GM12865 (cell line): ENCODE results near the gene FAM47C.
"Not testable (repeated sequence)": the region's sequence is repeated elsewhere in the genome, so short reads cannot be mapped to it uniquely, and the experiment has no call there.

Experiments
- DNase-seq: peaks from one replicate; pipeline ENCODE4 v3.0.0; 2010; ENCODE audit warnings: low read depth
- H3K4me3 ChIP-seq: 2 replicates; pipeline ENCODE4 v1.5.1; 2011; ENCODE audit warnings: mild to moderate bottlenecking, low read depth, low read length, control low read depth
- TF ChIP-seq, protein P1 (sequence below): IDR thresholded peaks from 2 replicates; pipeline ENCODE4 v1.5.1; 2011; ENCODE audit warnings: low read length, control low read depth, low read depth, inconsistent platforms; ENCODE audit not compliant: insufficient read depth; ENCODE audit errors: missing control alignments

FAM47C gene

DNA sequence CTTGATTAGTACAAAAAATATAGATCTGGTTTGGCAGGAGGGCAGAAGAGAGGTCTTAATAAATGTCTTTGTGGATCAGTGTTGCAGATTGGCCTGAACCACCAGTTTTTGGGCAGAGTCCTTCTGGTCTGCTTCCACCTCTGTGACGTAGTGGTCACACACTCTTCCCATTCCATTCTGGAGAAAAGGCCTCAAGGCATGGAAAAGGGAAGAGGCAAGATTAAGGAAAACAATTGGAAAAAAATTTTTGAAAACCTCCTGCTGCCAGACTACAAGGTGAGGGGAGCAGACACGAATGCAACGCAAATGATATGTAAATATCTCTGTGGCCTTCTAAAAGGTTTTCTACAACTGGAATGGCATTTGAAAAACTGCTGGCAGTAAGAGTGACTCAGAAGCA, 24.3 kb upstream of the FAM47C start:
- no peak for DNase-seq

DNA sequence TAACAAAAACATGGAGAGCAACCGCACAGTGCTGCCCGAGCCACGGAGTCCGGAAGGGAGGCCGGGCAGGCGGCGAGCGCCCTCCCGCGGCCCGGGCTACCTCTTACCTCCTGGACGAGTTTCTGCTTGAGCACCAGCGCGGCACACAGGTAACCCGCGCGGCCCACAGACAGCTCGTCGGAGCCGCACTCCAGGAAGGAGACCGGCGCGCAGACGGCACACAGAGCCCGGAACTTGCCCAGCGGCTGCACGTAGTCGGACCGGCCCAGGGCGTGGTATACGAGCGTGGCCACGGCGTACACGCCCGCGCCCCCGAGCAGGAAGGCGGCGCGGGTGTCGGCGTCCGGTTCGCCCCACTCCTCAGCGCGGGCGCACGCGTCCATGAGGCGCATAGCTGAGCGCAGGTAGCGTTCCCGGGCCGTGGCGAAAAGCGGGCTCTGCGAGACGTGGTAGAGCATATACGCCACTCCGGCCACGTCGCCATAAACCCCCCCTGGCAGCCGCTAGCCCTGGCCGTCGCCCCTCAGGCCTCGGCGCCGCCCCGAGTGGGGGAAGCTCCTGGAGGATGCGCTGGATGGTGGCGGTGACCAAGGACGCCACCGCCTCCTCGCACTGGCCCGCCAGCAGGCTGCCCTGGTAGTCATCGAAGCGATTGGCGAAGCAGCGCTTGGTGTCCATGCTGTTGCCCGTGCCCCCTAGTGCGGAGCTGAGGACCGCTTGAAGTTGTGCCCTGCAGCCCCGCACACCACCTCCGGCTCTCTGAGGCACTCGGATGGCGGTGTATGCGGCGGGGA, 22.6 kb upstream of the FAM47C start:
- DNase-seq, result not testable (repeated sequence)

More for the DNA sequence above, 24.3 kb upstream of the FAM47C start:
- TF ChIP-seq, protein P1, sequence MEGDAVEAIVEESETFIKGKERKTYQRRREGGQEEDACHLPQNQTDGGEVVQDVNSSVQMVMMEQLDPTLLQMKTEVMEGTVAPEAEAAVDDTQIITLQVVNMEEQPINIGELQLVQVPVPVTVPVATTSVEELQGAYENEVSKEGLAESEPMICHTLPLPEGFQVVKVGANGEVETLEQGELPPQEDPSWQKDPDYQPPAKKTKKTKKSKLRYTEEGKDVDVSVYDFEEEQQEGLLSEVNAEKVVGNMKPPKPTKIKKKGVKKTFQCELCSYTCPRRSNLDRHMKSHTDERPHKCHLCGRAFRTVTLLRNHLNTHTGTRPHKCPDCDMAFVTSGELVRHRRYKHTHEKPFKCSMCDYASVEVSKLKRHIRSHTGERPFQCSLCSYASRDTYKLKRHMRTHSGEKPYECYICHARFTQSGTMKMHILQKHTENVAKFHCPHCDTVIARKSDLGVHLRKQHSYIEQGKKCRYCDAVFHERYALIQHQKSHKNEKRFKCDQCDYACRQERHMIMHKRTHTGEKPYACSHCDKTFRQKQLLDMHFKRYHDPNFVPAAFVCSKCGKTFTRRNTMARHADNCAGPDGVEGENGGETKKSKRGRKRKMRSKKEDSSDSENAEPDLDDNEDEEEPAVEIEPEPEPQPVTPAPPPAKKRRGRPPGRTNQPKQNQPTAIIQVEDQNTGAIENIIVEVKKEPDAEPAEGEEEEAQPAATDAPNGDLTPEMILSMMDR, result no peak
- H3K4me3 ChIP-seq, result no peak overlapping the region

DNA sequence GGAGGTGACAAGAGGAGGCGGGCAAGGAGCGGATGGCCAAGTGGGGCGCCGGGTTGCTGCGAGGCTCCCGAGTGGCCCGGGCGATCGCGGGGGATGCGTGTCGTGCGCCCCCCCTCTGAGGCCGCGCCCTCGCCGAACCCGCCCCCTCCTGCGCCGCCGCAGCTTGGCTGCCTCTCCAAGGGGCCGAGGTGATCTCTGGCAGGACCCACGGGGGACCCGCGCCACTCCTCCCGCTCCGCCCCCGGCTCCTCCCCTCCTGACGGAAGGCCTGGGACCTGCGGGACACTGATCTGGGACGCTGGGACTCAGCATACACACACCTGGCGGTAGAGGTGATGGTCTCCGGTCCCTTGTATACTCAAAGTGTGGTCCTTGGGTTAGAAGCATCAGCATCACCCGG, 21.9 kb upstream of the FAM47C start:
- H3K4me3 ChIP-seq, result no peak overlapping the region
- DNase-seq, result no peak
- TF ChIP-seq, protein P1, result no peak

More for the DNA sequence above, 22.6 kb upstream of the FAM47C start:
- not testable (repeated sequence) for H3K4me3 ChIP-seq

DNA sequence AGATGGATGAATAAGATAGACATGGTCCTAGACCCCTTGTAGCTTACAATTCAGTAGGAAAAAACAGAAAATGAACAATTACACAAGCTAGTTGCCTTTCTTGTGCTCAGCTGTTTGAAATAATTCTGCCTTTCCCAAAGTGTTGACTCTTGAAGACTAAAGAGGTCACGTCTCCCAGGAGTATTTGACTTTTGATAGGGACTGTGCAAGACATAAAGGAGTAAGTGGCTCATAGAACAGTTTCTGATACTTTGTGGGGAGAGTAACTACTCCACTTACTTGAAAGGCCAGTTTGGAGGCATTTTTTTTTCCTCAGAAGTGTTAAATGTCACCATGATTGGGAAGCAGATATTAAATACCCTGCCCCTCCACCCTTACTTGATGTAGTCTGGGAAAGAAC, 21.0 kb upstream of the FAM47C start:
- H3K4me3 ChIP-seq, DNase-seq: not testable (repeated sequence)

DNA sequence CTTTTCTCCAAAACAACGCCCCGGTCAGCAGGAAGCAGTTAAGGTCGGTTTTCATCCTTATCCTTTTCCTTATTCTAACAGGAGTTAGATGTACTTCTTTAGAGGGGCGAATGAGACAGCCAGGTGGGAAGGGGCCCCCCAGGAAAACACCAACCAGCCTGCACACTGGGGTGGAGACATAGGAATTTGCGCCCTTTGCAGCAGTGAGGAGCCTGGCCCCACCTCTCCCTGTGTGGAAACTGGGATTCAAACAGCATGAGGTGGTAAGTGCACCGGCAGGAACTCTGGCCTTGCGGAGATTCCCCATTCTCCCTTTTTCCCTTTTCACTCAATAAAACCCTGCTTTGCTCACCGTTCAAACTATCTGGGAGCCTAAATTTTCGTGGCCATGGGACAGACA, 8.0 kb upstream of the FAM47C start:
- TF ChIP-seq, protein P1, result no peak
- no peak overlapping the region for H3K4me3 ChIP-seq
- DNase-seq, result no peak

DNA sequence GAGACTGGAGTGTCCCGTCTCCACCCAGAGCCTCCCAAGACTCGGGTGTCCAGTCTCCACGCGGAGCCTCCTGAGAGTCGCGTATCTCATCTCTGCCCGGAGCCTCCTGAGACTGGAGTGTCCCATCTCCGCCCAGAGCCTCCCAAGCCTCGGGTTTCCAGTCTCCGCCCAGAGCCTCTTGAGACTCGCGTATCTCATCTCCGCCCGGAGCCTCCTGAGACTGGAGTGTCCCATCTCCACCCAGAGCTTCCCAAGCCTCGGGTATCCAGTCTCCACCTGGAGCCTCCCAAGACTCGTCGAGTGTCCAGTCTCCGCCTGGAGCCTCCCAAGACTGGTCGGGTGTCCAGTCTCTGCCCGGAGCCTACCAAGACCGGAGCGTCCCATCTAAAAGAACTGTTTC, 2.3 kb downstream of the FAM47C start:
- H3K4me3 ChIP-seq, result no peak overlapping the region
- TF ChIP-seq, protein P1, result no peak
- DNase-seq, result no peak

DNA sequence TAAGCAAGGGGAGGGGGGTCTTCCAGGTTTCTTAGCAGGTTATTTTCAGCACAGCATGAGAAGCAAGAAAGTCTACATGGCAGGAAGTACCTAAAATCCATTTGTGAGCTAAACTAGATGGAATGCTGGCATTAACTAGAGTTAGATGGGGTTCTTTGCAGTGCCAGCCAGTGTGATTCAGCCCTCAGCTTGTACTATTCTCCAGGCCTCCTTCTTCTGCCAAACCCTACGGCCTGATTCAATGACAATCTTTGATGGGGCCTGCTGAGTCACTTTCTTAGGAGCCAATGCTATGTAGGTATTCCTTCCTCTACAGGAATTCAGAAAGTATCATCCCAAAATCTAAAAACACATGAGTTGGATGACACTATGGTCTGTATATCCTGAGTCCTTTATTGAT, 26.1 kb downstream of the FAM47C start:
- H3K4me3 ChIP-seq, DNase-seq: not testable (repeated sequence)

DNA sequence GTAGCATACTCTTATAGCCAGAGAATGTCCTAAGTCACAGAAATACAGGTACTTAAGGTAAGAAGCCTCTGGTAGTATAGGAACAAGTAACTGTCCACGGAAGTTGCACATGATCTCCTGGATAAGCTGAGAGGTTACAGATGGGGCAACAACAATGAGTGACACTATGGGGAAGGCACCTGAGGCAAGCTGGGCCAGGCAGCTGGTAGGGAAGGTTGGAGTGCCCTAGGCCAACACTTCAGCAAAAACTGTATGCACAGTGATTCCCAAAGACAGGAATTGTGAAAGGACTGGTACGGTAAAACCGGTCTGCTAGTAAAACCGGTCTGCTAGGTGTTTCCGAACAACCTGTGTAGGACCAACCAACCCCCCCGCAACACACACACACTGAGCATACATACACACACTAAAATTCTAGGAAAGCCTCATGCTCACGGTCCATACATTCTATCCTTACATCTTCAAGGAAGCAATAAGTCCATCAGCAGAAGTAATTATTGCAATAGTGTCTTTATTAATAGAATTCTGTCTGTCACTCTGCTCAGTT, 28.6 kb downstream of the FAM47C start:
- not testable (repeated sequence) for DNase-seq, H3K4me3 ChIP-seq

DNA sequence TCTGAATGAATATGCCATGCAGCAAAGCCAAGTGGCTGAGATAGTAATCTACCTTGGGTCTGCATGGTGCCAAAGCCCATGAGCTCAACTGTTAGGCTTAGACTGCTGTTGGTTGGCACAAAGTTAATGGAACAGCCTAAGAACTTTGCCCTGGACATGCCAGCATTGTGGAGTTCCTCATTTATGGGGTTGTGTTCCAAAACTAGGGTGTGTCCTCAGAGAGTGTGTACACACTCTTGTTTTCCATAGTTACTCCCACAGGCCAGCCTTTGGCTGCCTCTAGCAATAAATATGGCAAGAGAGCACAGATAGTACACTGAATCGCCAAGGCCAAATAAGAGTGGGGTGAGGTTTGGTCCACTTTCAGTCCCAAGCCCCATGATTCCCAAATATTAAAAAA, 30.6 kb downstream of the FAM47C start:
- not testable (repeated sequence) for DNase-seq, H3K4me3 ChIP-seq

DNA sequence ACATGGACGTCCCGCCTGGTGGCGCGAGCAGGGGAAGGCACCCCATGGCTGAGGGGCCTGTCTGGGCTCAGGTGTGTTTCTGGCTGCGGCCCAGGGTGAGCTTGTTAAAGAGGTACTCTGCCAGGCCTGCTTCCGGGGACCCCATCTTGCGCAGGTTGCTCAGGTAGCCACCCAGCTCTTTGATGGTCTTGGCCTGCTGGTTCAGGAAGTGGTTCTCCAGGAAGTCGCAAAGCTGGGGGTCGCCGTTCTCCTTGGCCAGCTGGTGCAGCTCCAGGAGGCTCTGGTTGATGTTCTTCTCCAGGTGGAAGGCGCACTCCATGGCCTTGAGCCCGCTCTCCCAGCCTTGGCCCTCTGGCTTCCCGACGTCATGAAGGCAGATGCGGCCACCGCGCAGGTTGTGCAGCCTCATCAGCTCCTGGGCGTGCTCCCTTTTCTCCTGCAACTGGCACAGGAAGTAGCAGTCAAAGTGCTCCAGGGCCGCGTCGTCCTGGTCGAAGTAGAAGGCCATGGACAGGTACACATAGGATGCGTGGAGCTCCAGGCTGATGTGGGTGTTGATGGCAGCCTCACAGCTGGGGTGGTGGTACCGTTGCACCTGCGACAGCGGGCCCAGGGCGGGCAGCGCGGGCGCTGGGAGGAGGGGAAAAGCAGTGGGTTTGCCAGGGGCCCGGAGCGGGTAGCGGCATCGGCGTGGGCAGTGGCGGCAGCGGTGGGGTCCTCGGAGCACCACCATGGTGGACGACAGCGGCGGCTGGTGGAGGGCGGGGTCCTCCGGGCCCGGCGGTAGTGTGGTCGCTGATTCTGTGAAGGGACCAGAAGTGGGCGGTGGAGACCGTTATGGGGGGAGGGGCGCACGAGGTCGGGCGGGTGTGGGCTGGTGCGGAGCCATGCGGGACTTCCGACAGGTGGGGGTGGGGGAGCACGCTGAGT, 35.1 kb downstream of the FAM47C start:
- not testable (repeated sequence) for DNase-seq, H3K4me3 ChIP-seq
